Kidney epithelial cell (primary cell): Measurements from ENCODE around the gene ZCCHC24. TPM values are rescaled to one million over a fixed set of nuclear protein-coding genes. Genes with fewer than 3 reads are reported as not detected.
A peak's percentile ranks its signal among the peaks of the same experiment; 100 is the strongest.

Source experiments
- DNase-seq: peaks from one replicate; pipeline ENCODE4 v3.0.0-alpha.2; 2010; ENCODE audit warnings: low read depth
- H3K27me3 ChIP-seq: 2 replicates; pipeline ENCODE4 v1.6.0; 2011; ENCODE audit warnings: low read length; ENCODE audit not compliant: control insufficient read depth, insufficient read depth
- H3K36me3 ChIP-seq: 2 replicates; pipeline ENCODE4 v1.5.1; 2011; ENCODE audit warnings: low read length; ENCODE audit not compliant: control insufficient read depth, insufficient read depth
- H3K4me3 ChIP-seq: 2 replicates; pipeline ENCODE4 v1.5.1; 2011; ENCODE audit warnings: low read depth, mild to moderate bottlenecking, control low read depth, low read length
- total RNA-seq: library from RNA; depleted of rRNA; stranded (reverse); fragments of >200 nt; gene quantifications from 2 replicates; pipeline ENCODE4 v1.2.3, GENCODE V29; 2015
- TF ChIP-seq, protein P1 (sequence below): IDR thresholded peaks from 2 replicates; pipeline ENCODE4 v1.5.1; 2011; ENCODE audit warnings: mild to moderate bottlenecking, moderate library complexity, low read length, control low read depth, inconsistent platforms; ENCODE audit not compliant: insufficient read depth, poor library complexity, severe bottlenecking

ZCCHC24 gene
- total RNA-seq, 1 donor from 2014 or later, result 6.2 TPM

DNA sequence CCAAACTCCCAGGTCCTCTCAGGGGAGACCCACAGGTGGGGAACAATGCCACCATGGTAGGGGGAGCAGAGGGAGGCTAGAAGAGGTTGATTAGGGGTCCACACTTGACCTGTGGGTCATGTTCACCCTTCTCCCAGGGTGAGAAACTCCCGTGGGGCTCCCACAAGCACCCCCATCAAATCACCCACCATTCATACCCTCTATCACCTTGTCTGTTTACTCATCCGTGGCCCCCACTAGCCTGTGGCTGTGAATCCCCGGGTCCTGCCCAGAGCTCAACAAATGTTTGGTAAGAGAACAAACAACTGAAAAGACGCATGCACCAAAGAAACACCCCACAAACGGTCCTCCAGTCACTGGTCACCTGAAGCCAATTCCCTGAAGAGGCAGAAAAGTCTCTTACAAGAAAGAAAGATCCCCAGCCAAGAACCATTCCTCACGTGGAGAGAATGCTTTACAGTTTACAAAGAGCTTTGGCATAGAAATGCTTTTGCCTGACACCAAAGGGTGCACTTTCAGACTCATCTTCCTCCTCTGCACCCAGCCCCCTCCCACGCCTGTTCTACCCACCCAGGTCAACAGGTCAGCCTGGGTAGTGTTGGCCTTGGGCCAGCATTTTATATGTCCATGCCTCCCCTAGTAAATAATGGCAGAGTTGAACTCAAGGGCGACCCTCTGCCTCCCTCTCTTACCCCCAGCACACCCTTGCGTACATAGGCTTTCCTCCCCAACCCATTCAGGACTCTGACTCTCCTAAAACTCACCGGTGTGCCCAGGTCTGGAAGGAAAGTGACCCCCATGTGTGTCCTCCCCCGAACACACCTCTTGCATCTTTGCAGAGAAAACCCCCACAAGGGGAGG, 1.9 kb downstream of the ZCCHC24 start:
- Histone ChIP-seq H3K4me3 (peak overlapping the region; percentile 54), H3K36me3 (peaks cover 1% of the 10 kb centered on the region), H3K27me3 (no peaks in the 10 kb centered on the region)
- TF ChIP-seq, protein P1, sequence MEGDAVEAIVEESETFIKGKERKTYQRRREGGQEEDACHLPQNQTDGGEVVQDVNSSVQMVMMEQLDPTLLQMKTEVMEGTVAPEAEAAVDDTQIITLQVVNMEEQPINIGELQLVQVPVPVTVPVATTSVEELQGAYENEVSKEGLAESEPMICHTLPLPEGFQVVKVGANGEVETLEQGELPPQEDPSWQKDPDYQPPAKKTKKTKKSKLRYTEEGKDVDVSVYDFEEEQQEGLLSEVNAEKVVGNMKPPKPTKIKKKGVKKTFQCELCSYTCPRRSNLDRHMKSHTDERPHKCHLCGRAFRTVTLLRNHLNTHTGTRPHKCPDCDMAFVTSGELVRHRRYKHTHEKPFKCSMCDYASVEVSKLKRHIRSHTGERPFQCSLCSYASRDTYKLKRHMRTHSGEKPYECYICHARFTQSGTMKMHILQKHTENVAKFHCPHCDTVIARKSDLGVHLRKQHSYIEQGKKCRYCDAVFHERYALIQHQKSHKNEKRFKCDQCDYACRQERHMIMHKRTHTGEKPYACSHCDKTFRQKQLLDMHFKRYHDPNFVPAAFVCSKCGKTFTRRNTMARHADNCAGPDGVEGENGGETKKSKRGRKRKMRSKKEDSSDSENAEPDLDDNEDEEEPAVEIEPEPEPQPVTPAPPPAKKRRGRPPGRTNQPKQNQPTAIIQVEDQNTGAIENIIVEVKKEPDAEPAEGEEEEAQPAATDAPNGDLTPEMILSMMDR, result no peak
- no peak for DNase-seq

DNA sequence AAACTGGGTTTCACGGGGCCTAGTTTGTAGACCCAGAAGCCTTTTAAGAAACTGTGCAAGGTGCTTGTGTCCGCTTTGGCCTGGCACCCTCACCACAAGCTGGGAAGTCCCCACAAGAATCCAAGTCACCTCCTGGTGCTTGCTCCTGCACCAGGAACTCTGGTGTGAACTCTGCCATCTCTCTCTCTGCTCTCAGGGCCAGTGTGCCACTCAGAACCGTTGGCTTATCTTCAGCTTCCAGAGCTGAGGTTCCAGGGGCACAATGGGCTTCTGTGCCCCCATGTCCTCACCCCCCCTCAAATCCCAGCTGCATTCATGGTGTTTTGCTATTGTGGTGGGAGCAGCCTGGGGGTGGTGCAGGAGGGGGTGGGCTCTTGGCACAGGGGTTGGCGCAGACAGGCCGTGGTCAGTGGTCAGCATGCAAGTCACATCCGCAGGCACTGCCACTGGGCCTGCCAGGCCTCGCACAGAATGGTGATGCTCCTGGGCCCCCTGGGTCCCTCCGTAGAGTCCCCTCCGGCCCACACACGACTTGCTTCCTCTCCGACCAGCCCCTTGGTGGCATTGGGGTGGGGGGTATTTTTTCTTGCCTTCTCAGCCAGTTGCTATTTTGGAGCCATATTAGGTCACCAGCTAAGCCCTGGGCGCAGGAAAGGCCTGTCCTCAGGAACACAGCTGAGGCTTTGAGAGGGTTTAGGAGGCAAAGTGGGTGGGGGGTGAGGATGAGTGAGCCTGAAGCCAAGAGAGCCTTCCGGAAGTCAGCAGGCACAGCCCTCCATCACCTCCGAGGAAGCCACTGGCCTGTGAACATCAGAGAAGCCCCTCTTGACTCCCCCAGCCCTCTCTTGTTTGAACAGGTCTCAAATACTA, 3.0 kb downstream of the ZCCHC24 start:
- no peak overlapping the region for H3K4me3 ChIP-seq
- TF ChIP-seq, protein P1, result no peak
- DNase-seq, result no peak

DNA sequence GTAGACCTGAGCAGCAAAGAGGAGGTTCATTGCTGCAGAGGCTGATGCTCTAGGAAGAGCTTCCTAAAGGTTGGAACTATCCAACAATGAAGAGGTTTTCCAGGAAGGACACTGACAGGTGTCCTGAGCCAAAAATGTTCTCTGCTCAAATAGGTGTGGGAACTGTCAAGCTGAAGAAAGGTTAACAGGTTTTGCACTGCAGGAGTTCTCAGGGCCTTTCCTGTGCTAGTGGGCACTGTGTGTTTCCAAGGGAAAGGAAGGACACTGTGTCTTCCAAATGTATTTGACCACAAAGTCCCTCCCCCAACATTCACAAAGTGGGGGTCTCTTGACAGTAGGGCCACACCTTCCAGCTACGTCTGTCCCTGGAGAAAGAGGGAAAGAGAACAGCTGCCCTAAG, 4.0 kb downstream of the ZCCHC24 start:
- TF ChIP-seq, protein P1, result no peak
- H3K4me3 ChIP-seq, result no peak overlapping the region

More for the DNA sequence above, 3.0 kb downstream of the ZCCHC24 start:
- Histone ChIP-seq H3K36me3 (peaks cover 1% of the 10 kb centered on the region), H3K27me3 (no peaks in the 10 kb centered on the region)

DNA sequence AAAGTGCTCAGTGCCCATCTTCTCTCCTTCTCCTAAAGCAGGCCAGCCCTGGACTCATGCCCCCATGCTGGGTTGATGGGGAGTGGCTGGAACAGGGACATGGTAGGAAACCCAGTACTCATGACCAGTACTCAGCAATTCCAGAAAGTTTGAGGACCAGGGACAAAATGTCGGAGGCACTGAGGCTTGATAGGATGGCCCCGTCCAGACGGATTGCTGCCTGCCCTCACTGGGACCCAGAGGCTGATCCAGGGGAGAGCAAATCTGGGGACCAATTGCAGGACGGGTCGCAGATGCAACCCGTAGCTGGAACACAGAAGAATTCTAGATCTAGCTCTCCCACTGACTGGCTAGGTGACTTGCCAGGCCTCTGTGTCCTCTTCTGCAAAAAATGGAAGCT, 5.1 kb downstream of the ZCCHC24 start:
- Histone ChIP-seq H3K27me3 (no peaks in the 10 kb centered on the region), H3K36me3 (peaks cover 1% of the 10 kb centered on the region), H3K4me3 (no peak overlapping the region)
- DNase-seq, result no peak
- TF ChIP-seq, protein P1, result no peak

More for the DNA sequence above, 4.0 kb downstream of the ZCCHC24 start:
- DNase-seq, result no peak
- no peaks in the 10 kb centered on the region for H3K27me3 ChIP-seq
- H3K36me3 ChIP-seq, result peaks cover 1% of the 10 kb centered on the region

DNA sequence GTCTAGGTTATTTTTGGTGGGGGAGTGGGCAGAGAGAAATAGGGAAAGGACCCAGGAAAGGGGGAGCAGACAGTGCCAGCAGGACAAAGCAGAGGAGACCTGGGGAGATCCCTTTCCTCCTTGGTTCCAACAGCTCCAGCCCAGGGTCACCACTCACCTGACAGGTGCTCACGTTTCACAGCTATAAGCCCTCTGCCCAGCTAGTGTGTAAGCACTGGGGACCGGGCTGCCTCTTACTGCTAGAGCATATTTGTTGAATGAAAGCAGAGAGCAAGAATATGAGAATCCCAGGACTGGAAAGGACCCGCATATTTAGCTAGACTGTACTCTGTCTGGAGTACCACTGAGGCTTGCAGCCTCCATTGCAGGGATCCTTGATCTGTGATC, 6.7 kb downstream of the ZCCHC24 start:
- Histone ChIP-seq H3K36me3 (peaks cover 1% of the 10 kb centered on the region), H3K27me3 (no peaks in the 10 kb centered on the region), H3K4me3 (no peak overlapping the region)
- TF ChIP-seq, protein P1, result no peak
- no peak for DNase-seq
